ENCODE data around the gene KLHL29. TPM values are rescaled to one million over a fixed set of nuclear protein-coding genes. Genes with fewer than 3 reads are reported as not detected.
A peak's percentile ranks its signal among the peaks of the same experiment; 100 is the strongest.

KLHL29 gene
- total and polyA plus RNA-seq, 10 of the 15 experiments (the other 5 are each of a cell fraction or from before 2014, with no cell fraction given): 1.4 to 19.5 (median 6.1) TPM

DNA sequence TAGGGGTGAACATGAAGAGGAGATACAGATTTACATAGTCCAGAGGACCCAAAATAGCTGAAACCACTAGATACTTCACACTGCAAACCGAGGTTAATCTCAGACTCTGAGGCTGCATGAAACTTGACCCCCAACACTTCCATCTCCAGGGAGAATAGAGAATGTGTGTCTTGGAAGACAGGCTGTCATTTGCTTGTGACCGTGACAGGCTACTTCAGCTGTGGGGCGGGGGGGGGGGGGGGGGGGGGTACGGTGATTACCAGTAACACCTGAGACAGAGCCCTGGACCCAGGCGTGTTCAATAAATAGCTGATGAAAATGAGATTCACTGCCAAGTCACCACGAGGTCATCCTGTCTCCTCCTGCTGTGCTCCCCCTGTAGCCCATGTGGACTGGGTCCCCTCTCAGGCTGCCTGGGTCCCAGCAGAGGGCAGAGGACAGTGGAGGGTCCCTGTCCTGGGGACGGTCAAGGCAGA, 5.7 kb upstream of the KLHL29 start:
- CTCF ChIA-PET: interaction anchor here (0.9 to 1.4 kb wide), 5 partner anchors 13 to 83 kb away, joined by 3 to 6 read pairs (median 4); no protein-coding TSS in a partner anchor
- intact Hi-C loops (cut with micrococcal nuclease; ENCODE audit: unreplicated experiment): no loop called here
- H3K27me3 ChIP-seq (replicated peaks in 1 of 2; ENCODE audit: control insufficient read depth in 2 of 2, insufficient read depth in 2 of 2, low read length in 1 of 2): no peaks in the 10 kb centered on the region
- H4K20me1 ChIP-seq (ENCODE audit: control insufficient read depth, insufficient read depth): no peaks in the 10 kb centered on the region
- in situ Hi-C loops (cut with MboI): loop anchor here (25.0 kb wide), 1 partner anchor 983 kb away; the partner anchor contains the start of gene ITSN2
- WGBS (ENCODE audit: insufficient coverage, insufficient replicate concordance, low lambda C conversion rate, missing lambda C conversion rate): under 1% methylated on average over 7 of the region's 7 CpGs
- H3K4me1 ChIP-seq (ENCODE audit: control insufficient read depth, insufficient read depth, low read length): peaks cover 45% of the 10 kb centered on the region
- peak overlapping the region; percentile 86 for H3K27ac ChIP-seq (ENCODE audit: control insufficient read depth, insufficient read depth)
- FAIRE-seq (peak; percentile 65), ATAC-seq (peak; percentile 44), DNase-seq (ENCODE audit: low read depth, low spot score) (peak; percentile 94)
- peak overlapping the region; percentile 84 for H3K4me2 ChIP-seq (ENCODE audit: control insufficient read depth, insufficient read depth)
- no peaks in the 10 kb centered on the region for H3K79me2 ChIP-seq (ENCODE audit: control insufficient read depth, insufficient read depth, low read length)
- SMC1A ChIA-PET (ENCODE audit: uncharacterized antibody, unreplicated experiment): interaction anchor here (1.1 to 1.8 kb wide), 4 partner anchors 16 to 25 kb away, joined by 4 to 7 read pairs (median 6); no protein-coding TSS in a partner anchor
- H3K36me3 ChIP-seq (ENCODE audit: control insufficient read depth in 2 of 2, insufficient read depth in 2 of 2, low read length in 1 of 2): no peaks in the 10 kb centered on the region
- POLR2A ChIA-PET: interaction anchor here (0.6 to 1.4 kb wide), 4 partner anchors 21 to 1529 kb away, joined by 3 to 6 read pairs (median 4); no protein-coding TSS in a partner anchor
- no TSS peak for BruUV-seq (replicated peaks)
- RAD21 ChIA-PET (ENCODE audit: unreplicated experiment): interaction anchor here (1.9 kb wide), 1 partner anchor 21 kb away, joined by 12 read pairs; no protein-coding TSS in a partner anchor
- 0 out of 2 replicates have a peak overlapping the region, but pooled peaks have one; percentile 26 for H2AFZ ChIP-seq (ENCODE audit: control insufficient read depth, low read depth, low read length)
- no peak overlapping the region for H3K4me3 ChIP-seq
- H3K9ac ChIP-seq (ENCODE audit: control insufficient read depth, insufficient read depth, low read length): peak overlapping the region; percentile 71
- no peaks in the 10 kb centered on the region for H3K9me3 ChIP-seq (replicated peaks; ENCODE audit: control insufficient read depth, insufficient read depth, low read length)
- TF ChIP-seq MXI1 (IDR thresholded peaks at IDR 0.05; ENCODE audit: low read depth, low read length): no peak
- TF ChIP-seq CREB1 (IDR thresholded peaks at IDR 0.05; ENCODE audit: low read depth): 0 out of 2 replicates have a peak, but pooled peaks have one; percentile 21
- 0 out of 2 replicates have a peak, but pooled peaks have one; percentile 19 for TF ChIP-seq TBL1XR1 (IDR thresholded peaks at IDR 0.05; ENCODE audit: low read depth, low read length)
- TF ChIP-seq KAT2A (conservative IDR thresholded peaks at IDR 0.05; ENCODE audit: control insufficient read depth, low read depth, low read length): no peak
- no peak for TF ChIP-seq TCF7 (IDR thresholded peaks at IDR 0.05; ENCODE audit: borderline replicate concordance)
- no peak for TF ChIP-seq HDAC2 (IDR thresholded peaks at IDR 0.05)
- no peak for TF ChIP-seq SUZ12 (IDR thresholded peaks at IDR 0.05; ENCODE audit: unreplicated experiment)
- TF ChIP-seq IKZF2 (IDR thresholded peaks at IDR 0.05): peak; percentile 26 to 29; a peak in 1 of 4 replicates
- TF ChIP-seq ZBTB11 (CRISPR knock-in tag; IDR thresholded peaks at IDR 0.05): no peak
- TF ChIP-seq NBN (IDR thresholded peaks at IDR 0.05): no peak
- TF ChIP-seq RBBP5 (conservative IDR thresholded peaks at IDR 0.05): no peak
- TF ChIP-seq, protein P1, sequence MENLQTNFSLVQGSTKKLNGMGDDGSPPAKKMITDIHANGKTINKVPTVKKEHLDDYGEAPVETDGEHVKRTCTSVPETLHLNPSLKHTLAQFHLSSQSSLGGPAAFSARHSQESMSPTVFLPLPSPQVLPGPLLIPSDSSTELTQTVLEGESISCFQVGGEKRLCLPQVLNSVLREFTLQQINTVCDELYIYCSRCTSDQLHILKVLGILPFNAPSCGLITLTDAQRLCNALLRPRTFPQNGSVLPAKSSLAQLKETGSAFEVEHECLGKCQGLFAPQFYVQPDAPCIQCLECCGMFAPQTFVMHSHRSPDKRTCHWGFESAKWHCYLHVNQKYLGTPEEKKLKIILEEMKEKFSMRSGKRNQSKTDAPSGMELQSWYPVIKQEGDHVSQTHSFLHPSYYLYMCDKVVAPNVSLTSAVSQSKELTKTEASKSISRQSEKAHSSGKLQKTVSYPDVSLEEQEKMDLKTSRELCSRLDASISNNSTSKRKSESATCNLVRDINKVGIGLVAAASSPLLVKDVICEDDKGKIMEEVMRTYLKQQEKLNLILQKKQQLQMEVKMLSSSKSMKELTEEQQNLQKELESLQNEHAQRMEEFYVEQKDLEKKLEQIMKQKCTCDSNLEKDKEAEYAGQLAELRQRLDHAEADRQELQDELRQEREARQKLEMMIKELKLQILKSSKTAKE (IDR thresholded peaks at IDR 0.05; ENCODE audit: low read depth, poor library complexity, severe bottlenecking): no peak
- TF ChIP-seq CHD4 (IDR thresholded peaks at IDR 0.05): no peak
- TF ChIP-seq ELK1 (IDR thresholded peaks at IDR 0.05; ENCODE audit: low read depth, low read length): no peak
- TF ChIP-seq HSF1 (IDR thresholded peaks at IDR 0.05; ENCODE audit: low read depth, low read length): no peak
- peak; percentile 86 for TF ChIP-seq RUNX3 (IDR thresholded peaks at IDR 0.05; ENCODE audit: low read length)
